Panc1 (cell line): ENCODE results near the gene FHIT. TPM values are rescaled to one million over a fixed set of nuclear protein-coding genes. Genes with fewer than 3 reads are reported as not detected.

ENCODE experiments used
- ATAC-seq: fragments of 200-7000 bp; cut with Tn5 transposase; 2 replicates; pipeline ENCODE4 v1.9.1; 2020; ENCODE audit warnings: mild to moderate bottlenecking, moderate library complexity
- BruUV-seq: library from RNA; stranded (reverse); fragments of 400-500 nt; replicated peaks from 2 replicates; lab custom pipeline; 2021; lab: Mats Ljungman, UMichigan
- CTCF ChIA-PET: fragments of 300-600 bp; sonication (Branson Sonifier 250); formaldehyde crosslinking; loops from one replicate; lab custom pipeline; 2022; ENCODE audit warnings: antibody characterized with exemption; lab: Charles Lee
- POLR2A ChIA-PET: fragments of 300-600 bp; sonication (Branson Sonifier 250); formaldehyde crosslinking; loops from one replicate; lab custom pipeline; 2022; ENCODE audit warnings: antibody characterized with exemption; lab: Charles Lee
- DNase-seq: peaks from one replicate; pipeline ENCODE4 v3.0.0-alpha.2; 2010; ENCODE audit warnings: low read depth, low spot score
- H3K27ac ChIP-seq: 2 replicates; pipeline ENCODE4 v1.5.1; 2011; ENCODE audit warnings: mild to moderate bottlenecking, low read length, inconsistent platforms
- H3K27me3 ChIP-seq: fragments of 200-500 bp; sonication (Bioruptor generic); 2 replicates; pipeline ENCODE4 v1.6.0; 2014; ENCODE audit warnings: low read length, inconsistent platforms; ENCODE audit not compliant: control insufficient read depth, insufficient read depth
- H3K36me3 ChIP-seq: fragments of 200-500 bp; sonication (Bioruptor generic); 2 replicates; pipeline ENCODE4 v1.5.1; 2014; ENCODE audit warnings: inconsistent platforms, mild to moderate bottlenecking, low read length, moderate library complexity; ENCODE audit not compliant: control insufficient read depth, insufficient read depth
- H3K4me1 ChIP-seq: 2 replicates; pipeline ENCODE4 v1.5.1; 2011; ENCODE audit warnings: inconsistent platforms, mild to moderate bottlenecking, low read length, moderate library complexity; ENCODE audit not compliant: control insufficient read depth, insufficient read depth
- H3K4me3 ChIP-seq, 2 experiments: 2 replicates each; pipeline ENCODE4 v1.5.1; 2011 to 2012; ENCODE audit warnings: low read depth in 2 of 2, low read length in 2 of 2, mild to moderate bottlenecking in 2 of 2, inconsistent platforms in 1 of 2, moderate library complexity in 1 of 2
- H3K9me3 ChIP-seq: fragments of 200-500 bp; sonication (Bioruptor generic); 2 replicates; pipeline ENCODE4 v1.5.1; 2014; ENCODE audit warnings: low read depth, mild to moderate bottlenecking, inconsistent platforms, low read length, moderate library complexity; ENCODE audit not compliant: control insufficient read depth, insufficient read depth
- POLR2AphosphoS5 ChIP-seq: IDR thresholded peaks from 2 replicates; pipeline ENCODE4 v1.6.1; 2012; ENCODE audit warnings: mild to moderate bottlenecking, low read depth, low read length, moderate library complexity
- SIN3A ChIP-seq: IDR thresholded peaks from 2 replicates; pipeline ENCODE4 v1.6.1; 2012; ENCODE audit warnings: low read depth, mild to moderate bottlenecking, low read length, moderate library complexity, borderline replicate concordance; ENCODE audit not compliant: insufficient read depth
- TCF7L2 ChIP-seq: IDR thresholded peaks from 2 replicates; pipeline ENCODE4 v1.6.1; 2011; ENCODE audit warnings: mild to moderate bottlenecking, low read depth, low read length, inconsistent platforms
- in situ Hi-C: cut with HindIII; loops from 2 replicates; pipeline ENCODE4 v1.10.0; 2016; ENCODE audit warnings: low sequenced_read_pairs, low pct_unique_long_range_greater_than_20kb
- intact Hi-C: fragments of 100-400 bp; cut with micrococcal nuclease; formaldehyde crosslinking; loops from one replicate; pipeline ENCODE4 v1.10.0; 2022; ENCODE audit not compliant: unreplicated experiment
- total RNA-seq: library from RNA; stranded (reverse); gene quantifications from one replicate; pipeline ENCODE4 v1.2.1, GENCODE V29; 2021; ENCODE audit not compliant: unreplicated experiment
- TF ChIP-seq, protein P1 (sequence below): fragments of 450-650 bp; IDR thresholded peaks from 2 replicates; pipeline ENCODE4 v1.5.1; 2017; ENCODE audit warnings: mild to moderate bottlenecking
- TF ChIP-seq, protein P2 (sequence below), 2 experiments: IDR thresholded peaks; 2 replicates each; pipeline ENCODE4 v1.6.1; 2011 to 2012; ENCODE audit warnings: low read depth in 2 of 2, control low read depth in 1 of 2, low read length in 1 of 2, mild to moderate bottlenecking in 1 of 2, moderate library complexity in 1 of 2; ENCODE audit not compliant: insufficient read depth in 1 of 2

Gene FHIT
- total RNA-seq, 1 experiment from 2014 or later: 2.2 TPM

DNA sequence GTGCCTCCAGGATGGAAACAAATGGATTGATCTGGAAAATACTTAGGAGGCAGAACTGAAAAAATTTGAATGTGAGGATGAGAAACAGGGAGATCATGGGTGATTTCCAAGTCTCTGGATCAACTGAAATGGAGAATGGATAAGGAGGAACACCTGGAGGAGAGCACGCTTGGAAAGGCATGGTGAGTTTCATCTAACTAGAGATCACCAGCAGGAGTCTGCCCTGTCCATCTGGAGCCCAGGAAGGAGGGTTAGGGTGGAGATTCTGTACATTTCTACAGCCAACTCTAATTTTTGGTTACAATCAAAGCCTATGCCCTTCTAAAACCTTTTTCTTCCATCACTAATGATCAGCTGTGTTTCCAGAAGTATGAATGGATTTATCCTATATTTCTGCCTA lies 1205.6 kb downstream of the FHIT start:
- no peaks in the 10 kb centered on the region for H3K9me3 ChIP-seq
- DNase-seq: no peak
- in situ Hi-C loops (no loop called here), intact Hi-C loops (no loop called here)
- TF ChIP-seq POLR2AphosphoS5: no peak
- TF ChIP-seq, protein P1, sequence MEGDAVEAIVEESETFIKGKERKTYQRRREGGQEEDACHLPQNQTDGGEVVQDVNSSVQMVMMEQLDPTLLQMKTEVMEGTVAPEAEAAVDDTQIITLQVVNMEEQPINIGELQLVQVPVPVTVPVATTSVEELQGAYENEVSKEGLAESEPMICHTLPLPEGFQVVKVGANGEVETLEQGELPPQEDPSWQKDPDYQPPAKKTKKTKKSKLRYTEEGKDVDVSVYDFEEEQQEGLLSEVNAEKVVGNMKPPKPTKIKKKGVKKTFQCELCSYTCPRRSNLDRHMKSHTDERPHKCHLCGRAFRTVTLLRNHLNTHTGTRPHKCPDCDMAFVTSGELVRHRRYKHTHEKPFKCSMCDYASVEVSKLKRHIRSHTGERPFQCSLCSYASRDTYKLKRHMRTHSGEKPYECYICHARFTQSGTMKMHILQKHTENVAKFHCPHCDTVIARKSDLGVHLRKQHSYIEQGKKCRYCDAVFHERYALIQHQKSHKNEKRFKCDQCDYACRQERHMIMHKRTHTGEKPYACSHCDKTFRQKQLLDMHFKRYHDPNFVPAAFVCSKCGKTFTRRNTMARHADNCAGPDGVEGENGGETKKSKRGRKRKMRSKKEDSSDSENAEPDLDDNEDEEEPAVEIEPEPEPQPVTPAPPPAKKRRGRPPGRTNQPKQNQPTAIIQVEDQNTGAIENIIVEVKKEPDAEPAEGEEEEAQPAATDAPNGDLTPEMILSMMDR: no peak
- no peak for TF ChIP-seq TCF7L2
- TF ChIP-seq, protein P2, sequence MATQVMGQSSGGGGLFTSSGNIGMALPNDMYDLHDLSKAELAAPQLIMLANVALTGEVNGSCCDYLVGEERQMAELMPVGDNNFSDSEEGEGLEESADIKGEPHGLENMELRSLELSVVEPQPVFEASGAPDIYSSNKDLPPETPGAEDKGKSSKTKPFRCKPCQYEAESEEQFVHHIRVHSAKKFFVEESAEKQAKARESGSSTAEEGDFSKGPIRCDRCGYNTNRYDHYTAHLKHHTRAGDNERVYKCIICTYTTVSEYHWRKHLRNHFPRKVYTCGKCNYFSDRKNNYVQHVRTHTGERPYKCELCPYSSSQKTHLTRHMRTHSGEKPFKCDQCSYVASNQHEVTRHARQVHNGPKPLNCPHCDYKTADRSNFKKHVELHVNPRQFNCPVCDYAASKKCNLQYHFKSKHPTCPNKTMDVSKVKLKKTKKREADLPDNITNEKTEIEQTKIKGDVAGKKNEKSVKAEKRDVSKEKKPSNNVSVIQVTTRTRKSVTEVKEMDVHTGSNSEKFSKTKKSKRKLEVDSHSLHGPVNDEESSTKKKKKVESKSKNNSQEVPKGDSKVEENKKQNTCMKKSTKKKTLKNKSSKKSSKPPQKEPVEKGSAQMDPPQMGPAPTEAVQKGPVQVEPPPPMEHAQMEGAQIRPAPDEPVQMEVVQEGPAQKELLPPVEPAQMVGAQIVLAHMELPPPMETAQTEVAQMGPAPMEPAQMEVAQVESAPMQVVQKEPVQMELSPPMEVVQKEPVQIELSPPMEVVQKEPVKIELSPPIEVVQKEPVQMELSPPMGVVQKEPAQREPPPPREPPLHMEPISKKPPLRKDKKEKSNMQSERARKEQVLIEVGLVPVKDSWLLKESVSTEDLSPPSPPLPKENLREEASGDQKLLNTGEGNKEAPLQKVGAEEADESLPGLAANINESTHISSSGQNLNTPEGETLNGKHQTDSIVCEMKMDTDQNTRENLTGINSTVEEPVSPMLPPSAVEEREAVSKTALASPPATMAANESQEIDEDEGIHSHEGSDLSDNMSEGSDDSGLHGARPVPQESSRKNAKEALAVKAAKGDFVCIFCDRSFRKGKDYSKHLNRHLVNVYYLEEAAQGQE (IDR thresholded peaks at IDR 0.05; ENCODE audit: insufficient read depth in 1 of 2, low read depth in 2 of 2, low read length in 1 of 2): no peak
- no peak for TF ChIP-seq SIN3A
- ATAC-seq: no peak
- H3K27me3 ChIP-seq: no peaks in the 10 kb centered on the region
- CTCF ChIA-PET: no interaction called here
- H3K4me1 ChIP-seq: no peaks in the 10 kb centered on the region
- H3K27ac ChIP-seq: no peak overlapping the region
- POLR2A ChIA-PET: no interaction called here
- no peaks in the 10 kb centered on the region for H3K36me3 ChIP-seq
- no TSS peak for BruUV-seq
- no peak overlapping the region for H3K4me3 ChIP-seq

DNA sequence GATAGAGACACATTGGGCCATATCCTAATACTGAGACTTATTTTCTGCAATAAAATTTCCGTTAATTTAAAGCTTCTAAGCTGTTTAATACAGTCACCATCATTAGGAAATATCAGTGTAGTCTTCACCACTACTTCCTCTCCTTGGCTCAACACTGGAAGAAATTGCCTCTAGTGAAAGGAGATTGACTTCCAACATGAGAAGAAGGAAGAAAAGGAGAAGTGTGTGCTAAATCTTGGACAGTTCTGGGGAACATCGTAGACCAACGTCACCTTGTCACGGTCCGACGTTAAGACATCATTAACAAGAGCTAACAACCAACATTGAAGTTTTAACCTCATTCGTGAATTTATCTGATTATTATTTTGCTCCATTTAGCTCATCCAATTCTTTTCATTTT lies 1214.4 kb downstream of the FHIT start:
- DNase-seq (no peak), ATAC-seq (no peak)
- no peak overlapping the region for H3K4me3 ChIP-seq
- no TSS peak for BruUV-seq
- in situ Hi-C loops: no loop called here
- H3K9me3 ChIP-seq: no peaks in the 10 kb centered on the region
- ChIA-PET CTCF (no interaction called here), POLR2A (interaction anchor here (0.6 kb wide), 1 partner anchor 11 kb away, joined by 3 read pairs; no protein-coding TSS in a partner anchor)
- TF ChIP-seq, protein P2 (IDR thresholded peaks at IDR 0.05; ENCODE audit: insufficient read depth in 1 of 2, low read depth in 2 of 2, low read length in 1 of 2): no peak
- TF ChIP-seq SIN3A (no peak), POLR2AphosphoS5 (no peak), TCF7L2 (no peak)
- TF ChIP-seq, protein P1: no peak
- H3K4me1 ChIP-seq: no peaks in the 10 kb centered on the region
- no peaks in the 10 kb centered on the region for H3K27me3 ChIP-seq
- no peak overlapping the region for H3K27ac ChIP-seq
- no peaks in the 10 kb centered on the region for H3K36me3 ChIP-seq
- intact Hi-C loops: no loop called here
